GM18868 (cell line): Measurements from ENCODE around the gene LSAMP.

Experiments used
- ATAC-seq: cut with Tn5 transposase; IDR thresholded peaks from one replicate; pipeline ENCODE4 v1.9.1; 2021; ENCODE audit warnings: mild to moderate bottlenecking, moderate library complexity; ENCODE audit not compliant: unreplicated experiment

LSAMP gene

DNA sequence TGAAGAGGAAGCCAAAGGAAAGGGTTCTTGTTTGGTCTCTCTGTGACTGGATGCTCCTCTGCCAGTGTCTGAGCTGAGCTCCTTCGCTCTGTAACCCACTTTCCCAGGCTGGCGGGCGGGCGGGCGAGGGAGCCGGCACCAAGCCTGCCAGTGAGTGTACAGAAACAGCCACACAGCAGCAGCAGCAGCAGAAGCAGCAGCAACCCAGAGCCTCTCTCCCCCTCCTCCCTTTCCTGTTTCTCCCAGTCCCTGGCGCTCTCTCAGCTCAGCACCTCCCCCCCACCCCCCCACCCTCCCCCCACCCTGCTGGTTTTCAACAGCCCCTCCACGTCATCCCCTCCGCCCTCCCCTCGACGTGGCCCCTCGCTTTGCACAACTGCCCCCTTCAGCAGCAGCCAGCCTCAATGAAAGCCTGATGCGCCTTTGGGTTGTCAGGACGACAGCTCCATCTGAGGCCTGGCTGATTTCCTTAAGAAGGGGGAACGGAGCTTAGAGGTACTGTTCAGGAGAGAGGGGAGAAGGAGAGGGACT is at the start of gene LSAMP:
Gene LSAMP (minus strand): TSS at position 177 of the 531 bp plus-strand sequence.
- no peak for ATAC-seq

- ATAC-seq: no peak
These were observed 47.1 kb upstream of the LSAMP start for GRCh38 chr3:116492379-116492778.

- no peak for ATAC-seq
These were observed 37.8 kb upstream of the LSAMP start for GRCh38 chr3:116483135-116483534.

GRCh38 chr3:116476691-116477090 is 31.4 kb upstream of the LSAMP start:
- no peak for ATAC-seq

GRCh38 chr3:116474801-116475200 is 29.5 kb upstream of the LSAMP start:
- no peak for ATAC-seq

GRCh38 chr3:116474032-116474780 is 28.9 kb upstream of the LSAMP start:
- ATAC-seq: no peak

DNA sequence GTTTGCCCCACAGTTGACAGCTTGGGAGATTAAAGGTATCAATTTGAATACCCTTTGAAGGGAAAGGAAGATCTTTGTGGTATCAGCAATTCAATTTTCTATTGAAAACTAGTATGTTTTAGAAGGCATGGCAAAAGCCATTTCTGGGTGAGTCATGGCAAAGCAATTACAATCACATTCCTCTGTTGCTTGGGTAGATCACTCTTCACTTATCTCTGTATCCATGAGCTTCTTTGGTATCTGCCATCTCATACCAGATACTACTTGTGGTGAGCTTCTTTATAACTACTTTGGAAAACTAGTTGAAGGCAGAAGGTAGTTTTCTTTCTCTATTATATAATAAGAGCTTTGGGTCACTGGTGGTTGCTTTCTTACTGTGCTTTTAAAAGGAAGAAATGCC is 28.3 kb upstream of the LSAMP start:
- ATAC-seq: no peak

DNA sequence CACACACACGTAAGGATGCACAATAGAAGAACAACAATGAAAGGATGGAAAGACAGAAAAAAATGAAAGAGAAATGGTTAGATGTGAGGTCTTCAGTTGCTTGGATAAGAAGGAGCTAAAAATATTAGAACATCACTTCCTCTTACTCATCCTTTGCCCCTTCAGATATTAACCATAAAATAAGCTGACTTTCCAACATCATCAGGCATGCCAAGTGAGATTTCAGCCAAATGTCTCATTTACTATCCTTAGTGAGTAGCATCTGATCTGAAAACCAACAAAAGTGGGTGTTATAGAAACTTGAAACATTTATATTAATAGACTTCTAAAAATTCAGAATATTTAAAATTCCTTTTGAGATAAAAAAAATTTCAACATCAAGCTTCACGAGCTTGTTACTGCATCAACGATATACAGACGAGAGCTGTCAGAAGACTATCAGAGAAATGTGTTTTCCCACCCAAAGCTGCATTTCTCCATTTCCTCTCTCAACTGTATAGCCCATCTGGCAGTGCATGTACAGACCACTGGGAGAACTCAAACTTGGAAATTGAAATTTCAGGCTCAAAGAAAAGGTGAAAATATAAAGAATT is 25.4 kb upstream of the LSAMP start:
- no peak for ATAC-seq

DNA sequence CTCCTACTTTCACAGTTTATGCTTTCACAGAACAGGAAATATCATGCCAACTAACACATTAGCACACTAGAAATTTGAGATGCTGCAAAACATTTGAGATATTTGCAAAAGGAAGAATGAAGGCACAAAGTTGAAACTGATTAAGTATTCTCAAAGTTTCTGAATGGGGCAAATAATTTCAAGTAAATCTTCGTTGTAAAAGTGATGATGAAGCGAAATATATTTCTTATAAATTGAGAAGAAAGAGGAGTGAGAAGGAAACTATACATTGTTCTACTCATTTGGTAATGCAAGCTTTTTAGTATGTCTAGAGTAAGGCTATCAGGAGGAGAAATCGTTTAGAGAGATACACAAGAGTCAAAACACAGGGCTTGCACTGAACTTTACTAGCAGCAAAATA is 24.3 kb upstream of the LSAMP start:
- ATAC-seq: no peak

- ATAC-seq: no peak
These were observed 19.1 kb upstream of the LSAMP start for GRCh38 chr3:116464276-116464798.

- ATAC-seq: no peak
These were observed 8.5 kb upstream of the LSAMP start for GRCh38 chr3:116453666-116454346.

DNA sequence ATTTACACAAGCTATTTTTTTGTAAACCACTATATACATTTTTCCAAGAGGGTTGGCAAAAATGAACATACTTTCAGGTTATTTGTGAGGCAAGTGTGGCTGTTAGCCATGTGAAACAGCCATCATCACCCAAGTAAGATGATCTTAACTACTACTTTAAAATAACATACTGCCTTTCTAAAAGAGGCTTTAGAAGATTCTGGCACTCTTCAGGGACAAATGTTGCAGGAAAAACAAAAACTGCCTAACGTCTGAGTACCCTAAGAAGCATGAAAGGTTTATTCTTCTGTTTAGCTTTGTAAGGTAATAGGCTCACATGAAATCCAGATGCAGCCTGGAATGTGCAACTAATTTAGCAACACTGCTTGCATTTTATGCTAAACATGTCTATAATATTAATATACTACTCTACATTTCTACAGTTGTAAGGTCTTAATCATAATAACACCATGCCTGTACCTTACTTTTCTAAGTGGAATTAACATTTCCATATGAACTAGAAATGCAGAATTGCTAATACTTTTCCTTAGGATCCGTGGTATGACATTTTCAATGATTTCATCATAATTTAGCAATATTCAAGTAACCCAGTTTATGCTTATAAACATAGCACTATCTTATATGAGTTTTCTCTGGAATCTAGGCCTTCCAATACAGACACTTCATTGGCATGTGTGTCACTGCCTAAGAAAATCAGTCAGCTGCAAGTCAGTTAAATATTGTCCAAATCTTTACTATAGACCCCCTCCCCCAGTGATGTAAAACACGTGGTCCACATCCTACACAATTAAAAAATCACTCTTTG is 4.5 kb upstream of the LSAMP start:
- no peak for ATAC-seq

GRCh38 chr3:116445990-116446389 is 703 bp upstream of the LSAMP start:
- no peak for ATAC-seq

- ATAC-seq: no peak
These were observed 422 bp downstream of the LSAMP start for GRCh38 chr3:116444819-116445310.

- no peak for ATAC-seq
These were observed 1.1 kb downstream of the LSAMP start for GRCh38 chr3:116444115-116444747.

GRCh38 chr3:116443191-116443661 is 2.1 kb downstream of the LSAMP start:
- ATAC-seq: no peak

DNA sequence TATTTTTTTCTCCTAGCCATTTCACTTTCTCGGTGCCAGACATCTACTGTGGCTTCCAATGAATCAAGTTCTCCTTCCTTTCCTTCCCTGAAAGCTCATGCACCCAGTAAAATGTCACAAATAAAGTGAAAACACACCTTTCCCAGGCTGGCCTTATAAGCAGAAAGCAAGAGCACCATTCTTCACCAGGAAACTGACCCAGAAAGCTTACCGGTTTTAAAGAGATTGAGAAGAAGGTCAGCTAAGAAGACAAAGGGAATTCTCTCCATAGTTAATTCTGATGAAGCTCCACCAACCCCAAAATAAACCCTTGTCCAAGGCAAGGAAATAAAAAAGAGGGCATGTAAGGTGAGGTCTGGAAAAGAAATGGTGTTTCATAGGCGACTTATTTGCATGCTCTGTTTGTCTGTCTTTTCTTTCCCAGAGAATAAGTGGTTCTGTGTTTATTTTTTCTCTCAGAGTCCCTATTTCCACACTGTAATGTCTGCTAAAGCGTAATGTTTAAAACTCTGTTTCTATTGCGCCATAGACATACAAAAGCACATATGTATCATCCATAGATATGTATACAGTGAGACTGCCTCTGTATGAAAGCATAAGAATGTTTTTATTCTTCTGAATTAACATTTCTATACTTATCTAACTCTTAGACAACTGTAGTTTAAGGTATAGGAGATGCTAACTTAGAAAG is 2.8 kb downstream of the LSAMP start:
- ATAC-seq: no peak

GRCh38 chr3:116441652-116442051 is 3.6 kb downstream of the LSAMP start:
- no peak for ATAC-seq

GRCh38 chr3:116440196-116440595 is 5.1 kb downstream of the LSAMP start:
- peak; percentile 46 for ATAC-seq
